Left forelimb (tissue), 1 donor: ENCODE data around the gene LEF1.

Experiments used
- DNase-seq: peaks from one replicate; pipeline ENCODE4 v3.0.0-alpha.2; 2018; ENCODE audit warnings: low spot score

LEF1 gene

GRCh38 chr4:108149588-108150380 is 18.9 kb downstream of the LEF1 start:
- DNase-seq = no peak

DNA sequence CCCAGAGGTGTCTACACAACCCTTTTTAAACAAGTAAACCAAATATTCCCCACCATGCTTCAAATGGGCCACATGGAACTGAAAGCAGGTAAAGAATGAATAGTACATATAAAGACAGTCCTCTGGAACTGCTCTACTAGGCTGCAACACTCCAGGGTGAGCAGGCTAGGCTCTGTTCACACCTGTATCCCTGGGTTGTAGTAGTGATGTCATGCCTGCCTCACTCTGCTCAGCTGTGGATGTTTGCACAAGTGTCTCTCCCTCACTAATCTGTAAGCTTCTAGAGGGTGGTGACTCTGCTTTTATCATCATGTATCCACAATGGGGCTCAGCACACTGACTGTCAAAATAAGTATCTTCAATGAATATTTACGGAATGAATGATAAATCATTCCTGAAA is 20.4 kb downstream of the LEF1 start:
- no peak for DNase-seq

DNA sequence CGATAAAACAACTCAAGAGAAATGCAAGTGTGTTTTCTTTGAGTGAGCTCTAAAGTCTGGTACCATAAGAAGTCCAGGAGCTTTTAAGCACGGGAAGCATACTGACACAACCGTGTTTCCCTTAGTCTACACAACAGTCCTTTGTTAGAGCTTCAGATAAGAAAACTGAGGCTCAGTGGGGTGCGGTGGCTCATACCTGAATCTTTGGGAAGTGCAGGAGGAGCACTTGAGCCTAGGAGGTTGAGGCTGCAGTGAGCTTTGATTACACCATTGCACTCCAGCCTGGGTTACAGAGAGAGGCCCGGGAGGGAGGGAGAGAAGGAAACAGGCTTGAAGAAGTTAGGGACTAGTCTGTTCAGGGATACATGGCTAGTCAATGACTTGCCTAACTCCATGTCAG is 21.9 kb downstream of the LEF1 start:
- no peak for DNase-seq

- no peak for DNase-seq
Measured at GRCh38 chr4:108146336-108146735, 22.4 kb downstream of the LEF1 start.

GRCh38 chr4:108144451-108144850 is 24.3 kb downstream of the LEF1 start:
- no peak for DNase-seq

- no peak for DNase-seq
Measured at GRCh38 chr4:108143515-108143914, 25.2 kb downstream of the LEF1 start.

DNA sequence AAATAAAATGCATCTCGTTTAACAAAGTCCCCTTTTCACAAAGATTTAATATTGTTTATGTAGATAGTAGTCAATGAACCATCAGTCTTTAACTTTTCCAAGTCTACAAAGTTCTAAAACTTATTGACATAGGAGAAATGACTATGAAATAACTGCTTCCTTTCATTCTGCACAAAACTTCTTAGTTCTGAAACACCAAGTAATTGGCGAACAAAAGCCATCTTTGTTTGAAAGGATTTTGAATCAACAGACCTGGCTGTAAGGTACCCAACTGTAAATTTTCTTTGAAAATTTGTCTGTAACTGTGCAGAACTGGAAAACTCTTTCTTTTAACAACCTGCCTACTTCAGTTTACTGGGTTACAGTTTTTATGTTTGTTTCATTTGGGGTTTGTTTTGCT is 25.9 kb downstream of the LEF1 start:
- DNase-seq = no peak

- DNase-seq = no peak
Measured at GRCh38 chr4:108141213-108141950, 27.4 kb downstream of the LEF1 start.

DNA sequence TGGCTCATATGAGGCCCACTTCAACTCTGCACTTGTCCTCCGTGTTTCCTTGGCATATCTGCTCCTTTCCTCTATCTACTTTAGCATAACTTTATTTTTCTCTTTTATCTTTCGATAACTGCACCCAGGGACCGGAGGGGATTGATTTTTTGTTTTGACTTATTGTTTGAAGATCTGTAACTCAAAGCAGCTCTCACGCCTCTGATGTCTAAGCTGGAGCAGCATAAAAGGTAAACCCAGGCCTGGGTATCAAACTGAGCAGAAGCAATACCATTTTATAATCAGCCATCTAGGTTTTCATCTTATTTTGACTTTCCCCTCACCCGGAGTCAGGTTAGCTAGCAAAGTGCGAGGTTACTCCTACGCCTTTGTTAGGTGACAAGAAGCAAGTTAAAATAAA is 28.4 kb downstream of the LEF1 start:
- no peak for DNase-seq

GRCh38 chr4:108139089-108139488 is 29.6 kb downstream of the LEF1 start:
- no peak for DNase-seq

GRCh38 chr4:108135549-108136209 is 33.1 kb downstream of the LEF1 start:
- DNase-seq = no peak

DNA sequence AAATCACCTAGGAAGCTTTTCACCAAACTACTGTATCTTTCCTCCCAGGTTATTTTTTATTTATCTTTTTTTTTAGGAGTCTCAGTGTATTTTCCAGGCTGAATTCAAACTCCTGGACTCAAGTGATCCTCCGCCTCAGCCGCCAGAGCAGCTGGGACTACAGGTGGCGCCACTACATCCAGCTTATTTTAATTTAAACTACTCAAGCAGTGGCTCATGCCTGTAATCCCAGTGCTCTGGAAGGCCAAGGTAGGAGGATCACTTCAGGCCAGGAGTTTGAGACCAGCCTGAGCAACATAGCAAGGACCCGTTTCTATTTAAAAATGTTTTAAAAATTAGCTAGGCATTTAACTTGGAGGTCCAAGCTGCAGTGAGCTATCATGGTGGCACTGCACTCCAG is 37.8 kb downstream of the LEF1 start:
- no peak for DNase-seq

- no peak for DNase-seq
Measured at GRCh38 chr4:108129196-108129595, 39.5 kb downstream of the LEF1 start.

DNA sequence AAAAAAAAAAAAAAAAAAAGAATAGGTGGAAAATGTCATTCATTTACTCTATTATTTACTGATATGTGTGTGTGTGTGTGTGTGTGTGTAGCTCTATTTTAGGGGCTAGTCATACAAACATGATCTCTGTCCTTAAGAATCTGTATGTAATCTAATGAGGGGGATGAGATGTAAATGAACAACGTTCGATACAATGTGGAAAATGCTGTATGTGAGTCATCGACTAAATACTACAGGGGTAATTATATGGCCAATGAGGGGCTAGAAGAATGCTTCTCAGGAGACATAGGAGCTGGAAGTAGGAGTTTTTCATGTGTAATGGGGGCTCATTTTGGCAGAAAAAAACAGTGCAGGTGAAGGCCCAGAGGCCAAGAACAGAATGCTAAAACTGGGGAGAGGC is 41.9 kb downstream of the LEF1 start:
- no peak for DNase-seq

DNA sequence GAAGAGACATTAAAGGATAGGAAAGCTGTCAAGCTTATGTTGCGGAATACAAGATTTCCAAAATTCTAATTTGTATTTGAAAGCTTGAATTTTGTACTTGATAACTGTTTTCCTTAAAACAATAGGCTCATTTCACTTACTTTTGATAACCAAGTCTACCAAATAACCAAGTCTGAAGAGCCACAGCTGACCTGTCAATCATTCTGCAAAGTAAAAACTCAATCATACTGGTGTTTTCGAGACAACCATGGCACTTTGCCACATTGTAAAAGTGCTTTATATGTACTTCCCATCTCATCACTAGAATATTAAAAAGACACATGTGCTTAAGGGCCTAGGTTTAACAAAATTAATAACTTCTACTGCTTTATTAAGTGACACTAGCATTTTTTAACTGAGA is 47.9 kb downstream of the LEF1 start:
- DNase-seq = no peak

- DNase-seq = no peak
Measured at GRCh38 chr4:108119199-108119800, 49.4 kb downstream of the LEF1 start.

- DNase-seq = no peak
Measured at GRCh38 chr4:108118505-108118904, 50.2 kb downstream of the LEF1 start.

DNA sequence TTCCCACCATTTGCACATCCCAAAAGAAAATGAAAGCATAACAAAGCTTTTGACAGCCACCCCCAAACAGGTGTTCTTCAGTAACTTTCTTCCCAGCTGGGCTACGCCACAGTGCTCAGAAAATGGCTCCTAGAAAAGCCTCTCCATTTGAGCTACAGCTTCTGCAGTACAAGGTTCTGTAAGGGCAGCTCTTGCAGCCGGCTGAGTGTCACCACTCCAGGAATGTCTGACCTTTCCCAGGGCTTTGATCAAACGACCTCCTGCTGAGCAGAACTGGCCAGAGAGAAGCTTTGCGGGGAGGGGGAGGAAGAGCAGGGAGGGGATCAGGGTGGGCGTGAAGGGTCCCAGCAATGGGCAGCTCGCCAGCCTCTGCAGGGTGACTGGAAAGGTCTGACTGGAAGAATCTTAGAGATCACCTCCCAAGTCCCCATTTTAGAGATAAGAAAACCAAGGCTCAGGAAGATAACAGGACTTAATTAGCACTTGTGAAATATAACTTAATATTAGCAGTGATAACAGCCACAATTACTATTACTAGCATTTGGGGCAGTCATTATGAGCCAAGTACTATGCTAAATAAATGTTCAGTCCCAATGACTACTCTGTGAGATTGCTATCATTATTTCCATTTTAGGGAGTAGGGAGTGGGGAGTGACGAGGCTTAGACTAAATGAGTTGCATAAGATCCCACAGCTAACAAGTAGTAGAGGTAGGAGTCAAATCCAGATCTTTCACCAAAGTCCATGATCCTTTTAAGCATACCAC is 51.1 kb downstream of the LEF1 start:
- no peak for DNase-seq

- no peak for DNase-seq
Measured at GRCh38 chr4:108116423-108117168, 52.1 kb downstream of the LEF1 start.

DNA sequence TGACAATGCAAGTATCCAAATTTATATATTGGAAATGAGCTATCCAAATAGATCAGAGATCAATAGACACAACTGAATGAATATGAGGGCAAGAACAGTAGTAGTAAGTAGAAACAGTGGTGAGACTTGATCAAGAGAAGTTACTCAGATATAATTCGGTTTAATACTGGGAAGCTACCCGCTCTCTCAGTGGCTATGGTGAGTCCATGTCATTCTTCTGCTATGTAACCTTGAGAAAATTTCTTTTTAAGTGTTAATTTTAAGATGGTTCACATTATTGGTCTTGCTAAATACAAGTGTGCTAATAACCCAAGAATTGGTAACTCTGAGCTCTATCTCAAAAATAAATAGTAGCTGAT is 53.6 kb downstream of the LEF1 start:
- no peak for DNase-seq

- DNase-seq = no peak
Measured at GRCh38 chr4:108114503-108114902, 54.2 kb downstream of the LEF1 start.
